H9 (cell line): Measurements from ENCODE around the gene ZBTB38. TPM values are rescaled to one million over a fixed set of nuclear protein-coding genes. Genes with fewer than 3 reads are reported as not detected.

Source experiments
- DNase-seq: peaks from one replicate; pipeline ENCODE4 v3.0.0-alpha.2; 2017
- H2AFZ ChIP-seq: one replicate; pipeline ENCODE4 v1.6.1; 2013; ENCODE audit warnings: mild to moderate bottlenecking, low read length, control low read depth, moderate library complexity
- H2AK5ac ChIP-seq: 2 replicates; pipeline ENCODE4 v1.6.1; 2013; ENCODE audit warnings: low read length, control low read depth, mixed read lengths; ENCODE audit not compliant: insufficient read length
- H2BK120ac ChIP-seq: one replicate; pipeline ENCODE4 v1.6.1; 2013; ENCODE audit warnings: low read depth, mild to moderate bottlenecking, low read length, control low read depth, inconsistent platforms; ENCODE audit not compliant: poor library complexity, severe bottlenecking
- H2BK12ac ChIP-seq: 2 replicates; pipeline ENCODE4 v1.6.1; 2013; ENCODE audit warnings: low read length, control low read depth, mixed read lengths, low read depth; ENCODE audit not compliant: insufficient read length
- H2BK15ac ChIP-seq: 2 replicates; pipeline ENCODE4 v1.6.1; 2013; ENCODE audit warnings: low read depth, low read length, control low read depth
- H2BK20ac ChIP-seq: one replicate; pipeline ENCODE4 v1.6.1; 2013; ENCODE audit warnings: low read depth, mild to moderate bottlenecking, low read length, control low read depth, inconsistent platforms; ENCODE audit not compliant: poor library complexity, severe bottlenecking
- H2BK5ac ChIP-seq: 2 replicates; pipeline ENCODE4 v1.6.1; 2013; ENCODE audit warnings: low read length, control low read depth, mixed read lengths; ENCODE audit not compliant: insufficient read length
- H3K14ac ChIP-seq: 2 replicates; pipeline ENCODE4 v1.6.1; 2013; ENCODE audit warnings: low read length, control low read depth; ENCODE audit not compliant: insufficient read depth
- H3K18ac ChIP-seq: 2 replicates; pipeline ENCODE4 v1.6.1; 2013; ENCODE audit warnings: low read depth, mild to moderate bottlenecking, mixed read lengths, low read length, control low read depth; ENCODE audit not compliant: insufficient read length
- H3K23ac ChIP-seq: 2 replicates; pipeline ENCODE4 v1.6.1; 2013; ENCODE audit warnings: low read length, control low read depth, mixed read lengths, low read depth; ENCODE audit not compliant: insufficient read length
- H3K23me2 ChIP-seq: 2 replicates; pipeline ENCODE4 v1.6.1; 2013; ENCODE audit warnings: low read depth, mild to moderate bottlenecking, mixed read lengths, low read length, control low read depth; ENCODE audit not compliant: insufficient read length, poor library complexity, severe bottlenecking
- H3K27ac ChIP-seq: 2 replicates; pipeline ENCODE4 v1.5.1; 2013; ENCODE audit warnings: low read length, control low read depth, mixed read lengths, low read depth; ENCODE audit not compliant: insufficient read length
- H3K27me3 ChIP-seq: 2 replicates; pipeline ENCODE4 v1.6.1; 2013; ENCODE audit warnings: low read length, control low read depth, inconsistent platforms; ENCODE audit not compliant: insufficient read depth
- H3K4ac ChIP-seq: 2 replicates; pipeline ENCODE4 v1.6.1; 2013; ENCODE audit warnings: low read depth, mild to moderate bottlenecking, control low read depth, inconsistent platforms, low read length, moderate library complexity
- H3K4me1 ChIP-seq: 2 replicates; pipeline ENCODE4 v1.6.1; 2013; ENCODE audit warnings: low read length, control low read depth, inconsistent platforms; ENCODE audit not compliant: insufficient read depth
- H3K4me2 ChIP-seq: 2 replicates; pipeline ENCODE4 v1.6.1; 2013; ENCODE audit warnings: low read length, control low read depth, mixed read lengths; ENCODE audit not compliant: insufficient read length, insufficient read depth
- H3K56ac ChIP-seq: 2 replicates; pipeline ENCODE4 v1.6.1; 2013; ENCODE audit warnings: low read depth, mild to moderate bottlenecking, mixed read lengths, low read length, control low read depth; ENCODE audit not compliant: insufficient read length
- H3K79me1 ChIP-seq: 2 replicates; pipeline ENCODE4 v1.6.1; 2013; ENCODE audit warnings: low read depth, mild to moderate bottlenecking, moderate library complexity, low read length, control low read depth, inconsistent platforms; ENCODE audit not compliant: insufficient read depth, poor library complexity, severe bottlenecking
- H3K79me2 ChIP-seq: 2 replicates; pipeline ENCODE4 v1.6.1; 2013; ENCODE audit warnings: low read length, control low read depth, inconsistent platforms; ENCODE audit not compliant: insufficient read depth
- H3K9ac ChIP-seq: 2 replicates; pipeline ENCODE4 v1.6.1; 2013; ENCODE audit warnings: low read length, control low read depth, mixed read lengths; ENCODE audit not compliant: insufficient read length; ENCODE audit errors: extremely low read depth
- H3K9me3 ChIP-seq: one replicate; pipeline ENCODE4 v1.6.1; 2013; ENCODE audit warnings: low read depth, low read length, inconsistent platforms; ENCODE audit not compliant: control insufficient read depth
- H3T11ph ChIP-seq: one replicate; pipeline ENCODE4 v1.6.1; 2013; ENCODE audit warnings: mild to moderate bottlenecking, low read length, control low read depth, inconsistent platforms
- H4K20me1 ChIP-seq: one replicate; pipeline ENCODE4 v1.6.1; 2013; ENCODE audit not compliant: control insufficient read depth, insufficient read length, insufficient read depth
- H4K5ac ChIP-seq: 2 replicates; pipeline ENCODE4 v1.6.1; 2013; ENCODE audit warnings: low read depth, mild to moderate bottlenecking, mixed read lengths, low read length, control low read depth; ENCODE audit not compliant: insufficient read length
- H4K8ac ChIP-seq: replicated peaks from 2 replicates; pipeline ENCODE4 v1.6.1; 2013; ENCODE audit warnings: low read length, control low read depth, mixed read lengths, low read depth; ENCODE audit not compliant: insufficient read length
- H4K91ac ChIP-seq: 2 replicates; pipeline ENCODE4 v1.6.1; 2013; ENCODE audit warnings: low read depth, mild to moderate bottlenecking, moderate library complexity, mixed read lengths, low read length, control low read depth; ENCODE audit not compliant: insufficient read length
- H3K27ac Mint-ChIP-seq, 3 experiments: 2 replicates in 2 of 3; 3 replicates in 1 of 3; pipeline ENCODE4 v1.8.0; 2020 to 2021; ENCODE audit warnings: mixed read lengths in 3 of 3, mild to moderate bottlenecking in 1 of 3, moderate library complexity in 1 of 3
- H3K27me3 Mint-ChIP-seq: 2 replicates; pipeline ENCODE4 v1.8.0; 2021; ENCODE audit warnings: low read depth, mild to moderate bottlenecking, moderate library complexity, mixed read lengths
- H3K36me3 Mint-ChIP-seq, 3 experiments: 2 replicates in 2 of 3; 3 replicates in 1 of 3; pipeline ENCODE4 v1.8.0; 2020 to 2021; ENCODE audit warnings: low read depth in 3 of 3, mixed read lengths in 3 of 3; ENCODE audit not compliant: insufficient read depth in 1 of 3
- H3K4me1 Mint-ChIP-seq, 2 experiments: 2 replicates each; pipeline ENCODE4 v1.8.0; 2020; ENCODE audit warnings: mixed read lengths in 2 of 2
- H3K4me3 Mint-ChIP-seq, 2 experiments: 2 replicates in 1 of 2; 3 replicates in 1 of 2; pipeline ENCODE4 v1.8.0; 2020 to 2021; ENCODE audit warnings: mild to moderate bottlenecking in 2 of 2, mixed read lengths in 2 of 2, moderate library complexity in 1 of 2
- H3K9me3 Mint-ChIP-seq, 2 experiments: 2 replicates in 1 of 2; 3 replicates in 1 of 2; pipeline ENCODE4 v1.8.0; 2020; ENCODE audit warnings: mild to moderate bottlenecking in 2 of 2, mixed read lengths in 2 of 2, moderate library complexity in 1 of 2
- WGBS: extraction: QIAGEN DNeasy Blood & Tissue Kit; methylation state at CpG from one replicate; pipeline ENCODE4 v1.1.7; 2013; ENCODE audit warnings: missing lambda C conversion rate, low lambda C conversion rate, mixed read lengths; ENCODE audit not compliant: insufficient read length; ENCODE audit errors: extremely low coverage; 5-methylcytosine and 5-hydroxymethylcytosine counted together
- total RNA-seq: library from RNA; stranded (reverse); gene quantifications from 2 replicates; pipeline ENCODE4 v1.2.1, GENCODE V29; 2021
- TF ChIP-seq, protein P1 (sequence below): fragments of 200-600 bp; sonication (generic); conservative IDR thresholded peaks from 3 replicates; pipeline ENCODE4 v1.8.0; 2021; ENCODE audit warnings: antibody characterized with exemption, mild to moderate bottlenecking

The ZBTB38 gene
- total RNA-seq, 1 experiment from 2014 or later: 14.6 TPM

DNA sequence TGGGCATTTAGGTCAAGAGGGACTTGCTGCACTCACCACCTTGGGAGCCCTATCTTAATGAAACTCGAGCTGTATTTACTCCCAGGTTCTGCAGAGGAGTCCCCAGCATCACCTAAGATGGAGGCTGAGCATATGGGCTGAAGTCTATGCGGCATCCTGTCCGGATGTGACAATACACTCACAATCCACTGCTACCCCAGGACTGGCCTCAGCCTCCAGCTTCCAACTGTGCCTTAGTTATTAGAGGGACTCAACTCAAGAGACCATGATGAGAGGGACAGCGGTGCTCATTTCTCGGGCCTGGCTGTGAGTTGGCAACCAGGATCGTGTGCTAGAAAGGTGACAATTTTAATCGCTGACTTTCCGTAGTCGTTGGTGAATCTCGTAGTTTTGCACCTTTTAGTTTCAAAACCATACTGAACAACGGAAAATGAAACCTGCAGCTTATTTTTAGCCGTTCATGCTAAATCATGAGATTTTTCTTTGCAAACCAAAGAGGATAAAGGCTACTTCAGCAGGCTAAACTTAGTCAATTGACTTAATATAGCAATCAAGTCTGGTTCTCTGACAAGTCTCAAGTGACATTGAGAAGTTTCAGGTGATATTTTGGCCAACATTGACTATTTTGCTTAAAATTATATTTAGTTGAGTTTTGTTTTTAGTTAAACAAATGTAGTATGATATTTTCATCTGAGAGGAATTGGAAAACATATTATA lies 11.1 kb downstream of the ZBTB38 start:
- Histone ChIP-seq H4K5ac (no peak overlapping the region), H3K79me2 (no peaks in the 10 kb centered on the region), H4K20me1 (no peaks in the 10 kb centered on the region), H3K56ac (no peak overlapping the region), H3K14ac (no peak overlapping the region), H3K4me1 (peaks cover 6% of the 10 kb centered on the region; the same call in 1 of the 2 replicates), H3K4ac (no peak overlapping the region), H2AFZ (no peak overlapping the region), H3K27me3 (peaks cover 2% of the 10 kb centered on the region; the same call in 1 of the 2 replicates), H3K79me1 (no peaks in the 10 kb centered on the region), H3K18ac (no peak overlapping the region), H3K27ac (no peak overlapping the region), H3K9me3 (no peaks in the 10 kb centered on the region), H2BK5ac (no peak overlapping the region), H3K4me2 (no peak overlapping the region), H4K91ac (no peak overlapping the region), H2BK20ac (no peak overlapping the region), H2BK12ac (no peak overlapping the region), H4K8ac (no peak overlapping the region), H2BK15ac (no peak overlapping the region), H3K9ac (no peak overlapping the region), H3K23ac (no peak overlapping the region), H3T11ph (no peak overlapping the region), H2AK5ac (no peak overlapping the region), H3K23me2 (no peaks in the 10 kb centered on the region), H2BK120ac (no peak overlapping the region)
- no peak overlapping the region for H3K4me3 Mint-ChIP-seq
- H3K4me1 Mint-ChIP-seq: peaks cover 35 to 40% of the 10 kb centered on the region in 2 experiments
- WGBS: no CpG with 5 or more reads among the region's 12 CpGs
- H3K27ac Mint-ChIP-seq: no peak overlapping the region
- TF ChIP-seq, protein P1, sequence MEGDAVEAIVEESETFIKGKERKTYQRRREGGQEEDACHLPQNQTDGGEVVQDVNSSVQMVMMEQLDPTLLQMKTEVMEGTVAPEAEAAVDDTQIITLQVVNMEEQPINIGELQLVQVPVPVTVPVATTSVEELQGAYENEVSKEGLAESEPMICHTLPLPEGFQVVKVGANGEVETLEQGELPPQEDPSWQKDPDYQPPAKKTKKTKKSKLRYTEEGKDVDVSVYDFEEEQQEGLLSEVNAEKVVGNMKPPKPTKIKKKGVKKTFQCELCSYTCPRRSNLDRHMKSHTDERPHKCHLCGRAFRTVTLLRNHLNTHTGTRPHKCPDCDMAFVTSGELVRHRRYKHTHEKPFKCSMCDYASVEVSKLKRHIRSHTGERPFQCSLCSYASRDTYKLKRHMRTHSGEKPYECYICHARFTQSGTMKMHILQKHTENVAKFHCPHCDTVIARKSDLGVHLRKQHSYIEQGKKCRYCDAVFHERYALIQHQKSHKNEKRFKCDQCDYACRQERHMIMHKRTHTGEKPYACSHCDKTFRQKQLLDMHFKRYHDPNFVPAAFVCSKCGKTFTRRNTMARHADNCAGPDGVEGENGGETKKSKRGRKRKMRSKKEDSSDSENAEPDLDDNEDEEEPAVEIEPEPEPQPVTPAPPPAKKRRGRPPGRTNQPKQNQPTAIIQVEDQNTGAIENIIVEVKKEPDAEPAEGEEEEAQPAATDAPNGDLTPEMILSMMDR: no peak
- no peaks in the 10 kb centered on the region; a peak in 2 of 7 replicates for H3K36me3 Mint-ChIP-seq
- H3K9me3 Mint-ChIP-seq: no peaks in the 10 kb centered on the region
- peaks cover 3% of the 10 kb centered on the region for H3K27me3 Mint-ChIP-seq
- no peak for DNase-seq
